Brain pericyte (primary cell): Measurements from ENCODE around the gene PARL.
"Not testable (repeated sequence)": the region's sequence is repeated elsewhere in the genome, so short reads cannot be mapped to it uniquely, and the experiment has no call there.

Source experiments
- DNase-seq: peaks from one replicate; pipeline ENCODE4 v3.0.0-alpha.2; 2012; ENCODE audit warnings: low read depth, low spot score

Gene PARL

DNA sequence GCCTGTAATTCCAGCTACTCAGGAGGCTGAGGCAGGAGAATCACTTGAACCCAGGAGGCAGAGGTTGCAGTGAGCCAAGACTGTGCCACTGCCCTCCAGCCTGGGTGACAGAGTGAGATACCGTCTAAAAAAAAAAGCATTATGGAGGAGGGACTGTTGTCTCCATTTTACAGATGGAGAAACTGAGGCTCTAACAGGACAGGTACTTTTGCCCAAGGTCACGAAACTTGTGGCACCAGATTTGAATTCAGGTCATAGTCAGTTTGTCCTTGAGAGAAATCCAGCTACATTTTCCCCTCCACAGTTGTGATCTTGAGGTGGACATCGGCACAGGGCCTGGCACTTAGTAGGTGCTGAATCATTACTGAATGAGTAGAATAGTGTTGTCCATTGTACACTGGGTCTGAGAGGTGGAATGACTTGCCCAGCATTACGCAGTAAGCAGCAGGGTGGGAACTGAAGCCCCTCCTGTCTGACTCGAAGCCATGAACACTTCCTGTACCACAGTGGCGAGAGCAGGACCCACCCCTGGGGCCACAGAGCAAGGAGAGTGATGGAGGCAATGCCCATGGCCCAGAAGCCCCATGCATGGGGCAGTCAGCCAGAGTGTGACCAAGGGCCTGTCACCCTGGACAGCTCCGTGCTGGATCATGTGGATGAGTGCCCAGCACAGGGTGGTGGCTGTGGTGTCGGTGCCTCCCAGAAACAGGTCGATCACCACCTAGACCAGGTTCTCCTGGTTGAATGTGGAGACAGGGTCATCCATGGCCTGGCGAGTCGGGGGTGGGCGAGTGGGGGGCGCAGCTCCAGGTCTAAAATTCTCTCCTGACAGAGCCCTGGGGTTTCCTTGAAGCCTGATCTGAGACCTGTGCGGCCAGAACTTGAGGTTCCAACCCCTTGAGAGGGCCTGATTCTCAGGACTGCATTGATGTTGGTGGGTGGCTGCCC is 20.4 kb upstream of the PARL start:
- DNase-seq = no peak

DNA sequence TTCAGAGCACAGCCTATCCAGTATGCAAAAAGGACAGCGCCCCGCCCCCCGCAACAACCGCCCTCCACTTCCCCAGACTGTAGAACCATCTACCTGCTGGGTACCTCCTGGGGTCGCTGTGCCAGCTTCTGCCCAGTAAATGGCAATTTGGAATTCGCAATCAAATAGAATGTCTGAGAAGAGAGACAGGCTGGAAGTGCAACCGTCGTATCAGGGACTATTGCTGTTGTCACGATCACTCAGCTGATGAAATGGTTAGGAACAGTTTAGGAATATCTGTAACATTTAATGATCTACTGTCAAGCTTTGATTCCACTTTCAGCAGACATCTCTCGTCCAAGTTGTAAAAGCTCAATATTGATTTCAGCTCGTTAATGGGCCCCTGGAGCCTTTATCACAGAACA is 13.3 kb upstream of the PARL start:
- DNase-seq = no peak

DNA sequence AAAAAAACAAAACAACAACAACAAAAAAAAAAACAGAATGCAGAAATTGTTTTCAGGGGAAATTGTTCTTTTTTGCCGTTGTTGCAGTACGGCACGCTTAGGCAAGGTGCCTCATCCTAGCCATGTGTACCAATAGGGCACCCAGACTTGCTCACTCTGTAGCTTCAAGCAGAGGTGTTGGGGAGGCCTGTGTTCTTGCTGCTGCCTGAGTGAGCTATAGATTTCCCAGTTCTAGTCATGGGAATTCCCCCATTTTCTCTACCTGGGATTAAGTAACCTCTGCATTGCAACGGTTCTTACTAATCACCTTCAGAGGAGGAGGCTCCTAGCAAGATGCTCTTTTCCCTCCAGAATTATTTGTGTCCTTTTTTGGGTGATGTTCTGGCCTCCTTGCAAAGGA is 12.9 kb upstream of the PARL start:
- no peak for DNase-seq

DNA sequence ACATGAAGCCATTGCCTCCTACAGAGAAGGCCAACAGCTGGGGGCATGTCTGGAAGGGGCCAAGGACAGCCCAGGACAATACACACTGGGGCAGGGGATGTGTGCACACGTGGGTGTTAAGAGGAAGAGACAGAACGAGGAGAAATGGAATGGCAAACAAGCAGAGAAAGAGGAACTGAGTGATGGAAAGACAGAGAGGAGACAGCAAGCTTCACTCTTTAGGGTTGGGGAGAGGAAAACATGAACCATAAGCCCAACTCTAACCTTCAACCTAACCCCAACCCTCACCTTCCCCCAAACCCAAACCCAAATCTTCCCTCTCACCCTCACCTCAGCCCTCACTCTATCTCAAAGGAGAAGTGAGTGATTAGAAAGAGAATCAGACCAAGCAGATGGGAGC is 11.9 kb upstream of the PARL start:
- no peak for DNase-seq

DNA sequence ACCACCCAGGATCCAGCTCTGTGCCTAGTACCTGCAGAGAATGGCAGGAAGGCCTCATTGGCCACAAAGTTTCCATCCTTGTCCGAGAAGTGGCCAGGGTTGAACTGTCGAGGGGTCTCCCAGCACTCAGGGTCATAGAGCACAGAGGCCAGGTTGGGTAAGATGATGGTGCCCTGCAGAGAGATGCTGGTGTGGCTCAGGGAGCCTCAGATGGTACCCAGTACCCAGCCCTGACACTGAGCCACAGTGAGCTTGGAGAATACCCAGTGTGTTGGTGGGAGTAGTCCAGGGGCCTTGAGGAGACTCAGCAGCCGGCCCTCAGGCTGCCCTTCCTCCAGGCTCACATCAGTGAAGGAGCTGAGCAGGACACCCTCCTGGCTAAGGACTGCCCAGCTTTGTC is 11.5 kb upstream of the PARL start:
- DNase-seq = no peak

DNA sequence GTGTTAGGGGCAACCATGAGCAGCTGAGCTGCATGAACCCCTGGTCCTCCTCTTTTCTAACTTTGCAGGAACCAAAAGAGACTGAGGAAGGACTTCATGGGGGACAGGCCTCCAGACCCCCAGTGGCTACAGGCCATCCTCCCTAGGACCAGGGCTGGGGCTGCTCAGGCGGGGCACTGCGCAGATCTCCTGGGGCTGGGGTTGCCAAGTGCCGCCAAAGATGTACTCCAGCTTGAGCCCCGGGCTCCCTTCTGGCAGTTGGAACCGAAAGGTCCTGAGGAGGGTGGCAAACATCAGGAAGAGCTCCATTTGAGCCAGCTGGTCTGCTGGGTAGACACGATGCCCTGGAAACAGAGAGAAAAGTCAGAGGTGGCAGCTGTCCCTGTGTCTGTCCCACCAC is 11.1 kb upstream of the PARL start:
- DNase-seq = no peak

DNA sequence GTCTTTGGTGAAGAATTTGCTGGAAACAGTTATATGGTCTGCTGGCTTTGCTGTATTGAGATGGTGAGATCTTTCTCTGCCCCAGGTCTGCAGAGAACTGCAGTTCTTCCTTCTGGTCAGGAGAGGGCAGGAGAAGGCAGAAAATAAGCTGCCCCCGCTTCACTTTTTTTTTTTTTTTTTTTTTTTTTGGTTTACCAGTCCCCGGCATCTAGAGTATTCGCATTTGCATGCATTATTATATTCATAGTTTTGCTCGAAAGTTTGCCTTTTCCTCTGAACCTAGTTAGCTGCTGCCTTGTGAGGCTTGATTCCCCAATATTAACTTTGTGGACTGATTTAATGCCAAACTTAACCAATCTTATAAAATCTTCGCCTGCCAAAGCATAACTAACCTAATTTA is 10.6 kb upstream of the PARL start:
- DNase-seq = no peak

DNA sequence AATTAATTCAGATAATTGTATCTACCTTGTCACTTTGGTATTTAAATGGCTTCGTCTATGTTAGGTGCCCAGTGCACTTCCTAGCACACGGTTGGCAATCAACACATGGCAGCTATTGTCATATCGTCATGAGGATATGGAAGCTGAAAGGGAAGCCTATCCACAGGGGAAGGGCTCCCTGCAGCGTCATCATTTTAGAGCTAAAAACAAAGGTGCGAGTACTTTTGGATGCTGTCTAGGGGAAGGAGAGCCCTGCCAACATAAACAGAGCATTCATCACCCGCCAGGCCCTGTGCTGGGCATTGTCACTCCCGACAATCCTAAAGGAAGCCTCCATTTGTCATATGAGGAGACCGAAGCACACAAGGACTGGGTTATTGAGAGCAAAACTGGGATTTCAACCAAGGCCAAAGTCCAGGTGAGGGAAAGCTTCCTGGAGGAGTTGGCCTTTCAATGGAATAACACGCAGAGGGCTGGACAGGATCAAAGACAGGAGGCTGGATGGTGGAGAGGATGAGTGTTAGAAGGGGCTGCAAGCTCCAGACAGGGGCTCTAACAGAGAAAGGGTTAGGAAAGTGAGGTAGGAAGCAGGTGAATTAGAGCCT is 8.0 kb upstream of the PARL start:
- DNase-seq = no peak

DNA sequence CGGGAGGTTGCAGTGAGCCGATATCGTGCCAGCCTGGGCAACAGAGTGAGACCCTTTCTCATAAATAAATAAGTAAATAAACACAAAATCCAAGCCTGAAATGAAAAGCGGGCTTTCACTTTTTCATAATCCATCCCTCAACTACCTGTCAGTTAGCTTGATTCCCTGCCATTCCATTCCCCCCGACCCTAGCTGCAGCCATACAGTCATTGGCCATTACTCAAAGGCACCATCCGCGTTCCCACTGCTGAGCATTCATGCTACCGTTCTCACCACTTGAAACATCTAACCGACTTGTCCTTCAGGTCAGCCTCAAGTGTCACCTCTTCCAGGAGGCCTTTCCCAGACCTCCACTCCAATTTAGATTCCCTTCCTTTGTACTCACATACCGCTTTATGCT is 1.1 kb upstream of the PARL start:
- DNase-seq = no peak

DNA sequence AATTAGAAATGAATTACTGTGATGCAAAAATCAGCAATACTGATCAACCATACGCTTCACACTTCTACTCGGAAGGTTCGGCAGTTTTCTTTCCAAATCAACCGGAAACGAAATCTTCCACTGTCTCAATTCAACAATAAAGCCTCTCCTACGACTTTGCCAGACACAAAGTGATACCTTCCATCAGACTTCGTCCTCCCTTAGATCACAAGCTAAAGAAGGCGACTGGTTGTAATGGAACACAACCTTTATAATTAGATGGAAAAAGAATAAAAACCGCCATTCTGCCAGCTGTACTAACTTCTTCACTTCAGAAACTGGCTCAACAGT is 618 bp downstream of the PARL start:
- no peak for DNase-seq

DNA sequence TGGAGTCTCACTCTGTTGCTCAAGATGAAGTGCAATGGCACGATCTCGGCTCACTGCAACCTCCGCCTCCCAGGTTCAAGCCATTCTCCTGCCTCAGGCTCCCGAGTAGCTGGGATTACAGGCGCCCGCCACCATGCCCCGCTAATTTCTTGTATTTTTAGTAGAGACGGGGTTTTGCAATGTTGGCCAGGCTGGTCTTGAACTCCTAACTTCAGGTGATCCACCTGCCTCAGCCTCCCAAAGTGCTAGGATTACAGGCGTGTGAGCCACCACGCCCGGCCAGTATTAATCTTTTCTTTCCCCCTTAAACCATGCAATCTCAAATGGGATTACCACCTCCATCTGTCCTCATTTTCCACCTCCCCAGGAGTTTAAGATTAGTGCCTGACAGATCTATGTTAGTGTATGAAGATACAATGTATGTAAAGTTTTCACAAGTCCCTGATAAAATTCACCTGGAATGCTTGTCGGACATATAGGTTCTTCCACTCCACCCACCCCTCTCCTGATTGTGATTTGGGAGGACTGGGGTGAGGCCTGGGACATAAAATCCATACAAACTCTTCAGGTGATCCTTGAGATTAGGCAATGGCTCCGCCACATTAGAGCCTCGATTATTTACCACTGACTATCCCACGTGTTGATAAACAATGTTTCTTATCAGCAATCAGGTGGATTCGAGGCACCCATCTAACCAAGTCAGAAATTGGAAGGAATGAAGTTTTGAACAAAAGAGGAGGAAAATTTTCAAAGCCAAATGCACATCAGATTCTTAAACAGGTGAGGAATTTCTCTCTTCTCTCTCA is 1.2 kb downstream of the PARL start:
- DNase-seq = no peak

DNA sequence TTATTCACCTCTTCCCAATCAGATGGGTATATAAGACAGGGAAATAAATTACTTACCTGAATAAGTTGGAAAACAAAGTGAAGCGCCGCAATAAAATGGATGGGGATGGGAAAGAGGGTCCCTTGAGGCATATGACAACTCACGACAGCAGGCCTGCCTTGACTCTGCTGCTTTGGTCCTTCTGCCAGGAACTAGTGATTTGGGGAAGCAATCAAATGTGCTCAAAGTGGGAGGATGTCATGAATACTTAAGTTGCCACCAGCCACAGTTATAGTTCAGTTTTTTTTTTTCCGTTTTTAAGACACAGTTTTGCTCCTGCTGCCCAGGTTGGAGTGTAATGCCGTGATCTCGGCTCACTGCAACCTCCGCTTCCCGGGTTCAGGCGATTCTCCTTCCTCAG is 4.6 kb downstream of the PARL start:
- no peak for DNase-seq

DNA sequence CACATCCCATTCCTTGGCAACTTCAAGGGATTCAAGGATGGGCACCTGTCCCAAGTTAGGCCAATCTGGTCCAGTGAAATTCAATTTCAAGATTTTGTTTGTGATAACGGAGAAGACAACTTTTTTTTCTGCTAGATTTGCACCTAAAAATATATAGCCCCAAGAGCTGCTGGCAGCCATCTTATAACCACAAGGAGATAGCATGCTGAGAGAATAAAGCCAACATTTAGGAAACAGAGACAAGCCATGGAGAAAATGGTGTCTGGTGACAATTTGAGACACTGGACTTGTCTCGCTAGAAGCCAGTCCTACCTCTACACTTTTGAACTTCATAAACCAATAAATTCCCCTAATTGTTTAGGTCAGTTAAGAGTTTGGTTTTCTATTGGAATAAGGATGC is 5.4 kb downstream of the PARL start:
- DNase-seq = no peak

DNA sequence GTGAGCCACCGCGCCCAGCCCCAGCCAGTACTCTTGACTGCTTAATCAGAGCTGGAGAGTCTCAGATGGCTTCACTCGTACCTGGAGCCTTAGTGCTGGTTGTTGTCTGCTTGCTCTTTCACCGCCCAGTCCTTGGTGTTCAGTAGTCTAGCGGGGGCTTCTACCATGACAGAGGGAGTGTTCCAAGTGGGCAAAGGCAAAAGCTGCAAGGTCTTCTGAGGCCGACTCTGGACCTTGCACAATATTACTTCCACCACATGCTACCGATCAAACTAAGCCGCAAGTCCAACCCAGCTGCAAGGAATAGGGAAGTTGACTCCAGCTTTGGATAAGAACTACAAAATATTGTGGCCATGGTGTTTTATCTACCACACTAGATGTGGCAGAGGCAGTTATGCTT is 6.6 kb downstream of the PARL start:
- DNase-seq = no peak

DNA sequence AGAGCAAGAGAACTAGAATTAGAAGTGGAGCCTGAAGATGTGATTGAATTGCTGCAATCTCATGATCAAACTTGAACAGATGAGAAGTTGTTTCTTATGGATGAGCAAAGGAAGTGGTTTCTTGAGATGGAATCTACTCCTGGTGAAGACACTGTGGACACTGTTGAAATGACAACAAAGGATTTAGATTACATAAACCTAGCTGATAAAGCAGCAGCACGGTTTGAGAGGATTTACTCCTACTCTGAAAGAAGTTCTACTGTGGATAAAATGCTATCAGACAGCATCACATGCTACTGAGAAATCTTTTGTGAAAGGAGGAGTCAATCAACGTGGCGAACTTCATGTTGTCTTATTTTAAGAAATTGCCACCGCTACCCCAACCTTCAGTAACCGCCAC is 7.5 kb downstream of the PARL start:
- DNase-seq = not testable (repeated sequence)

DNA sequence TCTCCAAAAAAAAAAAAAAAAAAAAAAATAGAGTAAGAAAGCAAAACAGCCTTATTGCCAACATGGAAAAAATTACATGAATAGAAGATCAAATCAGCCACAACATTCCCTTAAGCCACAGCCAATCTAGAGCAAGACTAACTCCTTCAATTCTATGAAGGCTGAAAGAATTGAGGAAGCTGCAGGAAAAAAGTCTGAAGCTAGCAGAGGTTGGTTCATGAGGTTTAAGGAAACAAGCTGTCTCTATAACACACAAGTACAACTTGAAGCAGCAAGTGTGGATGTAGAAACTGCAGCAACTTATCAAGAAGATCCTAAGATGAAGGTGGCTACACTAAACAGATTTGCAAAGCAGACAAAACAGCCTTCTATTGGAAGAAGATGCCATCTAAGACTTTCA is 9.3 kb downstream of the PARL start:
- no peak for DNase-seq

DNA sequence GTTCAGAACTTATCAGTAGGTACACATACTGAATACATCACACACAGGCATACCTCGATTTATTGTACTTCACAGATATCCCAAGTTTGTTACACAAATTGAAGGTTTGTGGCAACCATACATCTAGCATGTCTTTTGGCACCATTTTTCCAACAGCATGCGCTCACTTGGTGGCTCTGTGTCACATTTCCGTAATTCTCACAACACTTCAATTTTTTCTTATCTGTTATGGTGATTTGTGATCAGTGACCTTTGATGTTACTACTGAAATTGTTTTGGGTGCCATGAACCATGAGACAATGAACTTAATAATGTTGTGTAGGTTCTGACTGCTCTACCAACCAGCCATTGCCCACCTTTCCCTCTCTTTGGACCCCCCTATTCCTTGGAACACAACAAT is 10.8 kb downstream of the PARL start:
- no peak for DNase-seq

DNA sequence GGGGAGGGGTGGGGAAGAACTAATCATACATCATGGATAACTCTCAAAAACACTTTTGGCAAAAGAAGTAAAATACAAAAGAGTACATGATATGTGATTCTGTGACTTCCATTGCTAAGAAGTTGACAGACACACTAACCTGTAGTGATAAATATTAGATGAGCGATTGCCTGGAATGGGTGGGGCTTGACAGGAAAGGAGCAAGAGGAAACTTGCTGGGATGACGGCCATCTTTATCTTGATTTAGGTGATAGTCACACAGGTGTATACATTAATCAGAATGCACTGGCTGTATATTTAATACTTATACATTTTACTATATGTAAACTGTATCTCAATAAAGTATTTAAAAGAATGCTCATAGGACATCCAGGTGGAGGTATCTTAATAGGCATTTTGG is 13.1 kb downstream of the PARL start:
- DNase-seq = no peak

DNA sequence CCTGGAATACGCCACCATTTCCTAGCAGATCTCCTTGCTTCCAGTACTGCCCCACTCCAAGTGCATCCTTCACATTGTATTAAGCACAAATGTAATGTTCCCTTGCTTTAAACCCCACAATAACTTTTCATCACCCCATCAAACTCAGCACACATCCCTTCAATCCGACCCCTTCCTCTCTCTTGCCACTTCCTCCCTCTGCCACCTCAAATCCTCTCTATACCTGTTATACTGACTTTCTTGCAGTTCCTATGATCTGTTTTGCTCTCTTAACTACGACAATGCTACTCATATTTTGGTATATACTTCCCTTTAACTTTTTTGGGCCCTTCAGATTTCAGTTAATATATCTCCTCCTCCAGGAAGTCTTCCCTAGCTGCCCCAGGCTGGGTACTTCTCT is 14.1 kb downstream of the PARL start:
- DNase-seq = no peak

DNA sequence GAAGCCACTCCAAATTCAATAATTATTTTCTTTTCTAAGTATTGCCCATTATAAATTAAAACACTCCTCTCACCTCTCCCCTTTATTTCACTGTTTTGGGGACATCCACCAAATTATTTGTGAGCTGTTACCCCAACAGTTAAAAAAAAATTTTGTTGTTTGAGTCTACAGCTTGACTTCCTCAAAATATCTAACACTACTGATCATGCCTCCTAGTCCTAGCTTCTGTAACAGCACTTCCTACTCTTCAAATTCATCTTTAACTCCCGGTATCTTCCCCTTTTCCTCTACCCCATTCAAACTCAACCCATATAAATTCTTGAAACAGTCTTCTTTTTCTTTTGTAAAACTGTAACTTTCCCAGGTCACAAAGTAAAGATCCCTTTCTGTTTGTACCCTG is 15.9 kb downstream of the PARL start:
- no peak for DNase-seq

DNA sequence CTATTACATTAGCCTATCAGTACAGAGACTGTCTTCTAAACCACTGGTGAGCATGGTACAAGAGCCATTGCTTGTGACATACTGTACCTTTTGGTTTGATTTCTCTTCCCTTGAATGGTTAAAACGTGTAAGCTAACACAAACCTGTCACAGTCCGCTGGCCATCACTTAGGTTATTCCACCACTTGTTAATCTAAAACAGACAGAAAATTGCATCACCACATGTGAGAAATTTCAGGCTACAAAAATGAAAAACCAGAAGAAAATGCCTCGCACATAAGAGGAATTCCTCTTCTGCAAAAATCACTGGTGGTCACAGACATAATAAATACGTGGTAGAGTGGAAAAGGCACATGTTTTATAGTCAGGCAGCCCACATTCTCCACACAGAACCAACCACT is 22.1 kb downstream of the PARL start:
- DNase-seq = no peak

DNA sequence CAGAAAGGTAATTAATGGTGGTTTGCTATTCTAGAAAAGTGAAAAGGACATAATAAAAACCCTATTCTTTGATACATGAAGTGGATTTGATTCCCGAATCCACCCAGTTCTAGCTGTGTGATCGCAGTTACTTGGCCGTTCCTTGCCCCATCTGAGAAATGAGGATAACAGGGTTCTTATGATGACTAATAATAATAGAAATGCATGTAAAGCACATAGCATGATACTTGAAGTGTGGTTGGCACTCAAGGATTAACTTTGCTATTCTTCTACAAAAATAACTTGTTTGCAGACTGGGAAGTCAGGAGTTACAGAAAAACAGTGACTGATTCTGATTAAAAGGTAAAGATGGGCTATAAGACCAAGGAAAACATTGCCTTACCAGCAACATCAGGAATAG is 26.8 kb downstream of the PARL start:
- no peak for DNase-seq
